GM21381 (cell line): ENCODE data around the gene PTCSC3.

Experiments used
- ATAC-seq: cut with Tn5 transposase; IDR thresholded peaks from one replicate; pipeline ENCODE4 v1.9.1; 2021; ENCODE audit warnings: mild to moderate bottlenecking, moderate library complexity; ENCODE audit not compliant: unreplicated experiment

Gene PTCSC3

DNA sequence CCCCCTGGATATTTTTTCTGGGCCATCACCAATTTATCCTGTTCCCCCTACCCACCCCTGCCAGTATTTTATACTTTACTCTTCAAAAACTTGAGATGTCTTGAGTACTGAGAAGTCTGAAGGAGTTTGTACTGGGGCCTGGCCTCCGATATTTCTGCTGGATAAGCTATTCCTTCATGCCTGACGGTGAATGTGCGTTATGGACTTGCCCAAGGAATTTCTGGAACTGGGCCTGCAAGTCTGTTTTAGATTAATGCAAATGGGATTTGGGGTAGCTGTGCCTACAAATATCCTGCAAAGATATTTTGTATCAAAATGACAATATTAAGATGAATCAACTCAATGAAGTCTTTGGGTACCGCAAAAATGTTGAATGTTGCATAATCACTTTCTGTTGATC is at the start of gene PTCSC3:
TSS of gene PTCSC3 (minus strand) at position 199 of the 400 bp plus-strand sequence.
- no peak for ATAC-seq

DNA sequence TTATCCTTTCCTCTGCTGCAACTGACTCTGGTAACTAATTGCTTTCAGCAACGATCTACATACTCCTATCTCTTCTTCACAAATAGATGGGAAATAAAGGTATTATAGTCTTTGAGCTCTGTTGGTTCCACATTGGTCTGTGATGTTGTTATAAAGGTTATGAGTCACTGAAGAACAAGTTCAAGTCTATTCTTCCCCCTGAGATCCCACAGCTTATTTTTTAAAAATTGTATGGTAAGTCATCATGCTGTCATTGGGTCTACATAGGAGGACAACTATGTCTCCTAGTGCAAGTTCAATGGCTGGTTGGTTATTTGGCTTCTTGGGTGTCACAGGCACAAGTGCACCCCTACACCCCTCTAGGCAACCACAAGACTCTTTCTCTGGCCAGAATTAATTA is 49.6 kb upstream of the PTCSC3 start:
- no peak for ATAC-seq

DNA sequence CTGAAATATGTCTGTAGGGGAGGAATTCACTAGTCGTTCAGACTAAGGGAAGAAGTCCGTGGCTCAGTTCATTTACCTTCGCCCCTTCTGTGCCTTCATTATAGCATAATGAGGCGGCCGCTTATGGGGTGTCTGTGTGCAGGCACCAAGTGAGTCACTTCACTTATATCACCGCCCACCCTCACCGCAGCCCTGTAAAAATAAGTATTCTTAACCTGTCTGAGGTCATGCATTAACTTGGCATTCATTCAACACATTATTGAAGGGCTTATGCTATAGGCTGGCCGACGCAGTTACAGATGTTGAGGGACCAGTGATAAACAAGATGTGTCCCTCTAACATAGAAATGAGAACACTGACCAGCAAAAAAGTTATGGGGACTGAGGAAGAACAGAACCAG is 47.7 kb upstream of the PTCSC3 start:
- ATAC-seq = no peak

DNA sequence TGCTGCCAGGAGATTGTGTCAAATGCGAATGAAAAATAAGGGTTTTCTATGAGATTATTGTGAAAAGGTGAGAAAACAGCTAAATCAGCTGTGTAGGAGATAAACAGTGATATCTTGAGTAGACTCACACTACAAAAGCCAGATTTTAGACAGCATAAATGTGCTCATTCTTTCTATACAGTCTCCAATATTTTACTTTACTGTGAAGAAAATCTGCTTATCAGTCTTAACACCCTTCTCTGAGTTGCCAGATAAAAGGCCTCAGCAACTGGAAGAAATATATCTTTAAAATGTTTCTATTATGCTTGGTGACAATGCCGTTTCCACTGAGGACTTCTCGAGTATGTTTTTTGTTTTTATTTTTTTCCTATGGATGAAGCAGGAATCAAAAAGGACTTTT is 47.0 kb upstream of the PTCSC3 start:
- no peak for ATAC-seq

DNA sequence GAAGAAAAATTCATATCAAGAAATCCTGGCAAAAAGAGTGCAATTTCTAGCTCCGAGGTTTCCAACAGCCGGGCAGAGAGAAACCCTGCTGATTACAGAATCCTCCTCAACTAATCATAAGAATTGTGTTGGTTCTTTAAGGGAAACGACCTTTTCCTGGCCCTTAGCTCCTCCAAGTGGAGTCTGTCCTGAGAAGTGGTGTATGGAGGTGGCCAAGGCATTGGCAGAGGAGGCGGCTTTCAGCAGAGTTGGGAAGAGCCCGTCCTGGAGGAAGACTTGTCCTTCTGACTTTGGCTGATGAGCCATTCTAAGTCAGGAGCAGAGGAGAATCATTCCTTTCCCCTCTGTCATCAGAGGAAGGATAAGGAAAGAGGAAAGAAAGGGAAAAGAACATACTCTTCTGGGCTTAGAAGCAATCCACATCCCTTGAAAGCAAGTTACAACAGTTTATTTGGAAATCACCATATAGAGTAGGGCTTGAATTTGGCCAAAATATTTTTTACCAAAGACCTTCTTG is 46.5 kb upstream of the PTCSC3 start:
- ATAC-seq = no peak

DNA sequence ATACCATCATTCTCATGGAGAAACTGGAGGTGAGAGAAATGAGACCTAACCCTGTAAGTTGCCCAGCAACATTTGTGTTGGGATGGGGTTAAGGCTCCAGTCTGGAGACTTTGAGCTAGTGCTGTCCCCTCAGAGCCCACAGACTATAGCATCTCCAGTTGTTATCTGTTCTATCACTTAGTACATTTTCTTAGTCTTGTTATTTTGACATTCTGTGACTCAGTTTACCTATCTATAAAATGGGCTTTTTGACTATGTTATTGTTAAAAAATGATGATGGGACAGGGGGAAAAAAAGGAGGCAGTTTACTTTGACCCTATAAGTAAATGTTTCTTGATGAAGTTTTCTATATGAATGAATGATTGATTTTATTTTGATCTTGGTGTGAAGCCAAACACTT is 45.8 kb upstream of the PTCSC3 start:
- no peak for ATAC-seq

DNA sequence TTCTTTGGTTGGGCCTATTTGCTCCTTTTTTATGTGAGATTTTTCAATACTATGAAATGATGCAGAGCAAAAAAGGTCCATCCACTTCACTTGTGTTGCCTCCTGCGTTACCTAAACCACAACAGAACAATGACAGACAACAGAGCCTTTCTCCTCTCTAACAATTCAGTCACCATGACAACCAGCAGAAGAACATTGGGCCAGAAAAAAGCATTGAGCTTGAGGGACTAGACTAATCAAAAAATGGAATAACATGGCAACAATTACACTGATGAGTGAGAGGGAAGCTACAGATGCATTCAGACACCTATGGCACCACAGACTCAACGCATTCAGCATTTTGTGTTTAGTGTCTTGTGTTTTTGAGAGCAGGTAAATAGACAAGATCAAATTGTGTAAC is 44.6 kb upstream of the PTCSC3 start:
- no peak for ATAC-seq

DNA sequence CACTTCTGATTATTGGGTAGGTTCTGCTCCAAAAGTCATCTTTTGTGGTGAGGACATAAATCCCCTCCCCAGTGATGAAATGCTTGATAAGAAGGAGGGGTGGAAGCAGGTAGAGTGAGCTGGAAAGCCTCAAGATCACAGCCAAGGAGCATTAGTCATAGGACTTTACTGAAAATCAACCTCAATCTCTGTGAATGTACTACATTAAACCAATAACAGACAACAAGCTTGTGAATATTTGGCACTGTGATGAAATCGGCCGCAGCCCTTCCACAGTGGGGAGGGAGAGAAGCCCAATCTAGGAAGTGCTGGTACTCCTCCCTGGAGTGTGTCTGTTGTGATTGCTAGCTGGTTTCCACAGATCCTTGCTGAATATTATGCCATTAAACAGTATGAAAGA is 41.2 kb upstream of the PTCSC3 start:
- ATAC-seq = no peak

DNA sequence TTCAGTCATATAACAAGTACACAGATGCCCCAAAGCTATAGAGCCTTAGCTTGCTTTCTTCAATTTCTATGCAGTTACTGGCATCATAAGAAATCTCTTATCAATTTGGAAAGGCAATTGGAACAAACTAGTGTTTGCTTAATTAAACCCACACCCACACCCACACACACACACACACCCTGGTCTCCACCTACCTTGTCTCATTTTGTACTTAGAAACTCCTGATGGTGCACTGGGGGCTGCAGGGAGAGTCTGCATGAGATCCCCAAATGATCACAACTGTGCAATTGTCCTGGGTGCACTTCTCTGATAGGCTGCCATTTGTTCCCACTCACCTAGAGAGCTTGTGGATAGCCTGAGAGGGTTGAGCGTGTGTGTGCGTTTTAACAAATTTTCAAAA is 40.5 kb upstream of the PTCSC3 start:
- ATAC-seq = no peak

DNA sequence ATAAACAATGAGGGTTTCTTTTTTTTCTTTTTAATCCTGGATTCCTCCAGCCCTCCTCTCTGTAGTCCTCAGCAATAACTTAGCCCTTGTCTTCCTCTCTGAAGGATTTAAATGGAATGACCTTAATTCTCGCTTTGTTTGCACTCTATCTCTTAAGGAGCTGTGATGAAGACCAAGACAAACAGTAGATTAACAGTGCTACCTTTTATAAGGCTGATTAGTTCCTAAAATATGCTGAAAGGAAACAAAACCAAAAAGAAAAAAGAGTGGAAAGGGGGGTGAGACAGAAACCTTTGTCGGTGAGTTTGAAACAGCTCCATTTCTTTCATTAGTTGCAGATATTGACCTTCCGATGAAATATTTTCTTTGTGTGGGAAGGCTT is 38.7 kb upstream of the PTCSC3 start:
- ATAC-seq = no peak

DNA sequence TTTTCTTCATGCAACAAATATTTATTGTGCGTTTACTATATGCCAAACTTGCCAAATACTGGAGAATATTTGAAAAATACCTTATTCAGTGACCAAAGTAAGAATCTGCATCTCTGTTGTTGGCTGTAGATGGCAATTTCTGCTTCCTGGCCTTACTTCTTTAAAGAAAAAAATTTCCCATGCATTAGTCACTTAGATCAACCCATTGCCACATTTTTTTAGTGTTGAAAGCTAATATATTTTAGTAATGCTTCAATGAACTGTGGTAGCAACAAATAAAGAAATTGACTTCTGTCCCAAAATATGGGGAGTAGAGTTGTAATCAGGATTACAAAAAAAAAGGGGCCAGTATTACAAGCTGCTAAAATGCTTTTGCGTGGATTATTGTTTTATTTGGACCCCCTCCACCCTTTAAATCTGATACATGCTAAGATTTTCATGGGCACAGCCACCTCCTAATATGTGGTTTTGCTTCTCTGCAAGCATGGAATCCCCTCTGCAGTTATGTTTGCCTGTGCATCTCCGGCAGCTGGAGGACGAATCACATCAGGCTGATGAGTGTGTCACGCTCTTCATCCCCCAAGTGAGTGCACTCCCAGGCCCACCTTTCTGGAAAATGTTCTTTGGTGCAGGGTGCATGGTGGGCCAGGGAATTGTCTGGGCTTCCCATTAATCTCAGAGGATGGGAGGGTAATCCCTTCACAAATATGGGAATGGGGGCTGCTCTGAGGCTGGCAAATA is 38.1 kb upstream of the PTCSC3 start:
- ATAC-seq = no peak

DNA sequence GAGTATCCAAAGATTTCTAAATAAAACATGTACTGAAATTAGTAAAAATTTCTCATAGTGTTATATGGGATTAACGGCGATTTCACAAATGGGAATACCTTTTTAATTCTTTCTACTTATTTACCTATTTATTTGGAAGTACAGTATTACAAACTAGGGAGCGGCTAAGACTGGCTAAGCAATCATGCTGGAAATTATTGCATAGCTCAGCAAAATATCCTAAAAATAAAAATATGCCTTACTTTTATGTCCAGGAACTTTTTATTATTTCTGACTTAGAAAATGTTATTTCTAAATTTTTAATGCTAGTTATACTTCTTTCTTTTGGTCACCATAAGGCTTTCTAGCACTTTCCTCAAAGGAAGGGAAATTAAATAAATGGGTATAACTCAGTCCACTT is 36.5 kb upstream of the PTCSC3 start:
- ATAC-seq = no peak

DNA sequence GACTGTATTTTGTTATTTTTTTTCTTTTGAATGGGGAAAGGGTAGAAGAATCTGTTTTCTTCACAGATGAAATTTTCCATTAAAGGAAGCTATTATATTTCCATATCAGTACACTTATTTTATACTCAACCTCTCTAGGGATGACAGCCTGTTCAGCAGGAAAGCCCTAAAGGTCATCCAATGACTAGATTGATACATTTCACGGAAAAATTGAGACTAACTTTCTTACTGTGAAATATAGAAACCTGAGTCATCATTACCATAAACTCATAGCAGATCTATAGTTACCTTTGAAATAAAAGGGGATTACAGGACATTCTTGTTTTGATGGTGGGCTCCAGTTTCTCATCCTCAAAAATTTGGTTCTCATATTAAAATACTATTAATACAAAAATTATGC is 36.1 kb upstream of the PTCSC3 start:
- ATAC-seq = no peak

DNA sequence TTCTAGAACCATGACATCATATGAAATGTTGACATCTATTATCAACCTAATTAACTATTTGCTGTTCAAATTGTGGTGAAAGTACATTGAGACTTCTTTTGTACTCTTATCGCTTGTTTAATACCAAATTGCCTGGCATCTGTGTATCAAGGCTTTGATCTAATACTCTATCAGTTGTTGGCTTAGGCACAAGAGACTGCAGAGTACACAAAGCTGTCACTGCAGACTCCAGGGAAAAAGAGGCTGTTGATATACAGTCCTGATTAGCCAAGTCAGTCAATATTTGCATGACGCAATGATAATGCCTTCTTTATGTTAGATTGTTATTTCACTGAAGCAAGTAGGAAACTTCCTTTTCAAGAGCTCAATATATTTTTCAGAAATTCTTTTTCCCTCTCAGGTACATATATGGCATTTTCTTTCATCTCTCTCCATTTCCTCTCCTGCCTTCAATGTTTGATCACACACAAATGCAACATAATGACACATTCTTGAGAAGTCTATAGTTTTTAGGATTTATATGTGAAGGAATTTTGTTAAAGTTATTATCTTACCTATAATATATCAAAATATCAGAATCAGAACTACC is 32.3 kb upstream of the PTCSC3 start:
- ATAC-seq = no peak

DNA sequence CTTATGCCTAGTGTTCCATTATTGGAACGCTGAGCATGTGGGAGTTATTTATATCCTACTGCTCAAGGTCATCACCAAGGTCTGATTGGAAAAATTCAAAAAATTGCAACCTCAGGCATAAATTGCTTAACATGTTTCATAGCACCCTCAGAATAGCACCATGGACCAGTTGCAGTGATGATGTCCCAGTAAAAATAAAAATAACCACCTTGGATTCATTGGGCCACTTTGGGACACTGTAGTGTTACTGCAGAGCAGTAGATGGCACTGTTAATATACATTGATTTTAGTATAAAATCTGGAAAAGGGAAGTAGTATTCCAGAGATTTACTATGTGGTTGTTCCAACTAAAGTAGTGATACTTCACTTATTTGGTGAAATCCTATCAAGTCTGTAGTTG is 31.0 kb upstream of the PTCSC3 start:
- no peak for ATAC-seq

DNA sequence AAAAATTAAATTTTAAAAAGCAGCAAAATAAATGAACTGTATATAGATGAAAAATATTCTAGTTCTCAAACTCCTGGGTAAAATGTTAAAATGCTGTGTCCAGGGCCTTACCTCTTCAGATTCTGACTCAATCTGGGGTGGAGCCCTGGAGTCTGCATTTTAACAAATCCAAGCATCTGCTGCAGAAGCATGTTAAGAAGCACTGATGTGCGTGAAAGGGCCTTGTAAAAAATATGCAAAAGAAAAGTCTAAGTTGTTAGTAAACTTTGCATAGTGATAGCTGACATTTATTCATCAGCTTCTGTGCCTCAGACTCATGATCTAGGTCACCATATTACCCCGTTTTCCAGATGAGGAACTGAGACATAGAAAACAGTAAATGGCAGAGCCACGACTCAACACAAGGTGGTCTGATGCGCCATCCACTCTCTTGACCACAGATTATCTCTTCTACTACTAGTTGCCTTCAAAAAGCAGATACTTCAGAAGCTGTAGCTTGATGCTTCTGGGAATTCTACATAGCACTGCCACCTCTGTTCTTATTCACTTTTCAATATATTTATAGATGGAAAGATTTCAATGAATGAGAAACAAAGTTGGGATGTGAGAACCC is 28.0 kb upstream of the PTCSC3 start:
- ATAC-seq = no peak

DNA sequence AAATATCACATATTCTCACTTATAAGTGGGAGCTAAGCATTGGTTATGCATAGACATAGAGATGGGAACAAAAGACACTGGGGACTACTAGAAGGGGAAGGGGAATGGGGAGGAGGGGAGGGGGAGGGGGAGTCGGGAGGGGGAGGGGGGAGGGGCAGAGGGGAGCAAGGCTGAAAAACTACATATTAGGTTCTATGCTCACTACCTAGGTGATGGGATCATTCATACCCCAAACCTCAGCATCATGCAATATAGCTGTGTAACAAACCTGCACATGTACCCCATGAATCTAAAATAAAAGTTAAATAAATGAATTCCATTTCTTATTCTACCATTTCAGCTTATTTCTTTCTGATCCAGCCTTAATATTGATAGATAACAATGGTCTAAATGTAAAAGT is 21.9 kb upstream of the PTCSC3 start:
- no peak for ATAC-seq

DNA sequence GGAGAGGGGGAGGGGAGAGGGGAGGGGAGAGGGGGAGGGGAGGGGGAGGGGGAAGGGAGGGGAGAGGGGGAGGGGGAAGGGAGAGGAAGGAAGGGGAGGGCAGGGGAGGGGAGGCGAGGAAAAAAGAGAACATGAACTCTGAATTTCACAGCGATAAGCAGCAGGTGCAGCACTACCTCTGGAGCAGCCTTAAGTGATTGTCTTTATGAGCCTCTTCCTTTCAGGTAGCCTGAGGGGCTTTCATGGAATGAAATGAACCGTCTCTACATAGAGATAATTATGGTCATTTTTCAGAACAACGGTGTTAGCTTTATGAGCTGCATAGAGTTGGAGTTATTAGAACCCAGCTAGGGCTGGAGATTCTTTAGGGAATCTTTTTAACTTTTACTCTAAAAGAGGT is 18.1 kb upstream of the PTCSC3 start:
- no peak for ATAC-seq

DNA sequence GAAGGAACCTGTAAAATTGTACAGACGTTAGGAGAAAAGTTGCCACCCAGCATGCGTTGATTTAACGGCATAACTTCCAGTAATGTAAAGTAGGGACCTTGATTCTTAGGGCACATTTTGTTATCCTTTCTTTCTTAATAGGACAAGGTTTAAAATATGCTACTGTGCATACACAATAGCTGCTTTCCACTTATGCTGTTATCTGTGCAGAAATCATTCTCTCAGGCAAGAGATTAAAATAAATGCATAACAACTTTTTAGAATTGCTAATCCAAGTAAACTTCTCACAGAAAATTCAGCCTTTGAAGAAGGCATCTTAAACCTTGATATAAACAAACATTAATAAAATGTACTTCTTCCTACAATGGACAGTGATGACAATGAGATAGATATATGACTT is 16.0 kb upstream of the PTCSC3 start:
- no peak for ATAC-seq

DNA sequence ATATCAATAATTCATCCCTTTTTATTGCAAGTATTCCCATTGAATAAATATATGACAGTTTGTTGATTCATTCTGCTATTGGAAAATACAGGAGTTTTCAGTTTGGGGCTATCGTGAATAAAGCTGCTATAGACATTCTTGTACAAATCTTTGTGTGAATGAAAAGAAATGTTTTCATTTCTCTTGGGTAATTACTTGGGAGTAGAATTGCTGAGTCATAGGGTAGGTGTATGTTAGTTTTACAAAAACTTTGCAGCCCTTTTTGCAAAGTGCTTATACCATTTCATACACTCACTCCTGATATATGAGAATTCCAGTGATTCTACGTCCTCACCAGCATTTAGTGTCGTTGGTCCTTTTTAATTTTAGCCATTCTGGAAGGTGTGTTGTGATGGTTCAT is 6.9 kb upstream of the PTCSC3 start:
- ATAC-seq = no peak

DNA sequence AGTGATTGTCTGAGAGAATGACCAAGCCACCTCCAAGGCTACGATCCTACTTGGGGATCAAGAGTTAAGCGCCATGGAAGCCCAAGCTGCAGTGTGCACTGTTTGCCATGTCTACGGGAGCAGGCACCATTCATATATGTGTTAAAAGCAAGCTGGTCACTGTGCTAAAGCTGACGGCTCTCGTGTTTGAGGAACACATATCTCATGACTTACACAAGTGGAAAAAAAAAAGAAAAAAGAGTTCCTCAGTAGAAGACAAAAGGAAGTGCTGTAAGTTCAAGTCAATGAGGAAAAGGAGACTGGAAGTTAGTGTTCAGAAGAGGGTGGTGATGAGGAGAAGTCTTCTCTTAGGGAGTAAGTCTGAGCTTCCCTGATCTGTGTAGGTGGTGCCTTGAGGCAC is 4.9 kb upstream of the PTCSC3 start:
- ATAC-seq = no peak

DNA sequence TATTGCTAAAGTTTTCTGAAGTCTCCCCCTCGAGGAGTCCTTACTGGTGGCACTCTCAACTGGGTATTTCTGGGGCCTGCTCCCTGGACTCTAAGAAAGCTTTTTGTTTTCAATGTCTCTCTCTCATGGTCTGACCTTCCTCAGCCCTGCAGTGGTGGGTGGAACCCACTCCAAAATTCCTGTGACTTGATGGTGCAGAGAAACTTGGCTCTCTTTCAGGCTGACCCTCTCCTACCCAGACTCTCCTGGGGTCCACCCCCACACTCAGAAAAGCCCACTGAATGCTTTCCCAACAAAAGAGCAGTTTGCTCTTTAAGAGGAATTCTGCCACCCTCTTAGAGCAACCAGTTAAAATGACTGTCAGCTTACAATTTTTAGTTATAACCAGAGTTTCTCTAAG is 967 bp upstream of the PTCSC3 start:
- ATAC-seq = no peak
